ENCODE results near the gene STK16.

DNA sequence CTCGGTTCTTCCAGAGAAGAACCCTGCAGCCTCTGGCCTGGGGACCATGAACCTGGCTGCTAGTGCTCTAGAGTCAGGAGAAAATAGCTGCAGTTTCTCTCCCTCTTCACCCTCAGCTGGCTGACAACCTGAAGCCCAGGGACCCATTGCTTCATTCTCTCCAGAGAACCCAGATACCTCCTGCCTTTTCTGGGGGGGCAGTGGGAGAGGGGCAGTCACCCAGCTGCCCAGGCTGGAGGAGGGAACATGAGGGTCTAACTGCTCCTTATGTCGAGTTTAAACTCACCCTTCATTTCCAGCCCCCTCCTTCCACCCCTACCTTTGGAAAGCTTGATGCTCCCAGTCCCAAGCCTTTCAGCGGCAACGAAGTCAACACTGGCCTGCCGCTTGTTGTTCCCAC, 46.3 kb upstream of the STK16 start:
- TF ChIP-seq, protein P1, sequence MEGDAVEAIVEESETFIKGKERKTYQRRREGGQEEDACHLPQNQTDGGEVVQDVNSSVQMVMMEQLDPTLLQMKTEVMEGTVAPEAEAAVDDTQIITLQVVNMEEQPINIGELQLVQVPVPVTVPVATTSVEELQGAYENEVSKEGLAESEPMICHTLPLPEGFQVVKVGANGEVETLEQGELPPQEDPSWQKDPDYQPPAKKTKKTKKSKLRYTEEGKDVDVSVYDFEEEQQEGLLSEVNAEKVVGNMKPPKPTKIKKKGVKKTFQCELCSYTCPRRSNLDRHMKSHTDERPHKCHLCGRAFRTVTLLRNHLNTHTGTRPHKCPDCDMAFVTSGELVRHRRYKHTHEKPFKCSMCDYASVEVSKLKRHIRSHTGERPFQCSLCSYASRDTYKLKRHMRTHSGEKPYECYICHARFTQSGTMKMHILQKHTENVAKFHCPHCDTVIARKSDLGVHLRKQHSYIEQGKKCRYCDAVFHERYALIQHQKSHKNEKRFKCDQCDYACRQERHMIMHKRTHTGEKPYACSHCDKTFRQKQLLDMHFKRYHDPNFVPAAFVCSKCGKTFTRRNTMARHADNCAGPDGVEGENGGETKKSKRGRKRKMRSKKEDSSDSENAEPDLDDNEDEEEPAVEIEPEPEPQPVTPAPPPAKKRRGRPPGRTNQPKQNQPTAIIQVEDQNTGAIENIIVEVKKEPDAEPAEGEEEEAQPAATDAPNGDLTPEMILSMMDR (IDR thresholded peaks at IDR 0.05 in 4 of 5, conservative IDR thresholded peaks at IDR 0.05 in 1 of 5): no peak
- no peak for TF ChIP-seq POLR2A (IDR thresholded peaks at IDR 0.05)
